Fibroblast of skin of left biceps (primary cell): ENCODE measurements around the gene POLR2B.
A peak's percentile ranks its signal among the peaks of the same experiment; 100 is the strongest.
"Not testable (repeated sequence)": the region's sequence is repeated elsewhere in the genome, so short reads cannot be mapped to it uniquely, and the experiment has no call there.

Experiments used
- DNase-seq, 2 experiments: peaks; one replicate each; pipeline ENCODE4 v3.0.0-alpha.2; 2013; ENCODE audit warnings: low read depth in 2 of 2

Gene POLR2B

DNA sequence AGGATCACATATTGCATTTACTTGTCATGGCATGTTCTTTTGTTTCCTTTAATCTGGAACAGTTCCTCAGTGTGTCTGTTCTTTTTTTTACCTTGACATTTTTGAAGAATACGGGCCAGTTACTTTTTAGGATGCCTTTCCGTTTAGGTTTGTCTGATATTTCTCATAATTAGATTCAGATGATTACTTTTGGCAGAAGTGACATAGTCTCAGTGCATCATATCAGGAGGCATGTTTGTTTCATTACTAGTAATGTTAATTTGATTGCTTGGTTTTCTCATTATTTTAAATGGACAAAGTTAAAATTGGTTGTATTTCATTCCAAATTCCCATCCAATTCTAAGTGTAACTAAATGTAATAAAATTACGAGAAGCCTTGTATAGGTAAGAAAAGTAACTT, 8.3 kb downstream of the POLR2B start:
- no peak for DNase-seq

- no peak for DNase-seq
Observed at GRCh38 chr4:56990109-56990905, 11.6 kb downstream of the POLR2B start.

DNA sequence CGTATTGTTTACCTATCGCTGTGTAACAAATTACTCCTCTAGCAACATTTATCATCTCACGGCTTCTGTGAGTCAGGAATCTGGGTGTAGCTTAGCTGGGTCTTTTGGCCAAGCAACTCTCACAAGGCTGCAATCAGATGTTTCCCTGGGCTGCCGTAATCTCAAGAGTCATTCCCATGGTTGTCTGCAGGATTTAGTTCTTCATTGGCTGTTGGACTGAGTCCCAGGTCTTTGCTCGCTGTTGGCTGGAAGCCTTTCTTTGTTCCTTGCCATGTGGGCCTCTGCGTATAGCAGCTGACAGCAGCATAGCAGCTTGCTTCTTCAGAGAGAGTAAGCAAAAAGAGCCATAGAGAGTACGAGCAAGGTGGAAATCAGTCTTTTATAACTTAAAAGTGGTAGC, 16.8 kb downstream of the POLR2B start:
- peak; percentile 81 for DNase-seq

GRCh38 chr4:56999751-57000150, 21.1 kb downstream of the POLR2B start:
- DNase-seq = no peak

GRCh38 chr4:57013543-57014120, 34.9 kb downstream of the POLR2B start:
- DNase-seq = no peak

- DNase-seq = no peak
Observed at GRCh38 chr4:57018980-57019379, 40.3 kb downstream of the POLR2B start.

- peak in 1 of 2 experiments; percentile 49 for DNase-seq
Observed at GRCh38 chr4:57020467-57021101, 41.9 kb downstream of the POLR2B start.

- peak; percentile 67 to 74 for DNase-seq
Observed at GRCh38 chr4:57023104-57023503, 44.4 kb downstream of the POLR2B start.

- DNase-seq = no peak
Observed at GRCh38 chr4:57034520-57034919, 55.8 kb downstream of the POLR2B start.

DNA sequence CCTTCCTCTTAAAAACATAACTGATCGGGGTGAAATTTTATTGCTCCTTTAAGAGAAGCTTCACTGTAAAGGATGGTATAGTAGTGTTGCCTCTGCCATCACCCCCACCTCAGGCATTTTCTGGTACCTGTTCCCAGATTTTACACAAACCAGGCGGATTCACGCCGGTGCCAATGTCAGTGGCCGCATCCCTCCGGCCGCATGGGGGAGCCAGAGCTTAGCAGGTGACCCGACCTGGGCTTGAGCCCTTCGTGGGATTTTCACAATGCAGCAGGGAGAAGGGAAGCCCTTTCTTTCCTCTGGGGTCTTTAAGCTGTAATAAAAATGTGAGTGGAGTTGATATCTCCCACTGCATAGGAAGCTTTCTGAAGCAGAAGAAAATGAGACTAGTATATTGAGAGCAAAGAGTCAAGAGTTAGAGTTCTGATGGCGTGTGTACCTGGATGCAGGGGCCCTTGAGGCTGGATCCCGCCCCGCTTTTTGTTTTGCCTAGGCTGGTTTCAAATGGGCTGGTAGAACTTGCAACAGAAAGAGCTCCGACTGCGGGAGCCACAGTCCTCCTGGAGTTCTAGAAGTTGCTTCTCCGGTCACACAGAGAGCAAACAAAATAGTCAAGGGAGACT, 59.4 kb downstream of the POLR2B start:
- DNase-seq = no peak

DNA sequence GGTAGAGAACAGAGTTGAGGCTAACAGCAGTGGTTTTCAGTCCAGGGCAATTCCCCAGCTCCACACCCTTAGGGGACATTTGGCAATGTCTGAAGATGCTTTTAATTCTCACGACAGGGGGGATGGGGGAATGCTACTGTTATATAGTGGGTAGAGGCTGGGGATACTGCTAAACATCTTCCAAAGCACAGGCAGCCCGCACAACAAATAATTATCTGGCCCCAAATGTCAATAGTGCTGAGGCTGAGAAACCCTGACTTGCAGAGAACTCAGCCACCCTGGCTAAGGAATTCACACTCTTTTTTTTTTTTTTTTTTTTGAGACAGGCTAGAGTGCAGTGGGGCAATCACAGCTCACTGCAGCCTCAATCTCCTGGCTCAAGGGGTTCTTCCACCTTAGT, 60.6 kb downstream of the POLR2B start:
- no peak for DNase-seq

GRCh38 chr4:57040510-57040909, 61.8 kb downstream of the POLR2B start:
- no peak for DNase-seq

GRCh38 chr4:57041020-57041419, 62.3 kb downstream of the POLR2B start:
- no peak for DNase-seq

GRCh38 chr4:57042711-57043169, 64.0 kb downstream of the POLR2B start:
- no peak for DNase-seq

- DNase-seq = peak; percentile 86 to 88
Observed at GRCh38 chr4:57043347-57044251, 64.9 kb downstream of the POLR2B start.

GRCh38 chr4:57044279-57044678, 65.6 kb downstream of the POLR2B start:
- DNase-seq = peak; percentile 90 to 94

- DNase-seq = peak; percentile 73 to 76
Observed at GRCh38 chr4:57044996-57045395, 66.3 kb downstream of the POLR2B start.

GRCh38 chr4:57047046-57047445, 68.3 kb downstream of the POLR2B start:
- DNase-seq = not testable (repeated sequence)

DNA sequence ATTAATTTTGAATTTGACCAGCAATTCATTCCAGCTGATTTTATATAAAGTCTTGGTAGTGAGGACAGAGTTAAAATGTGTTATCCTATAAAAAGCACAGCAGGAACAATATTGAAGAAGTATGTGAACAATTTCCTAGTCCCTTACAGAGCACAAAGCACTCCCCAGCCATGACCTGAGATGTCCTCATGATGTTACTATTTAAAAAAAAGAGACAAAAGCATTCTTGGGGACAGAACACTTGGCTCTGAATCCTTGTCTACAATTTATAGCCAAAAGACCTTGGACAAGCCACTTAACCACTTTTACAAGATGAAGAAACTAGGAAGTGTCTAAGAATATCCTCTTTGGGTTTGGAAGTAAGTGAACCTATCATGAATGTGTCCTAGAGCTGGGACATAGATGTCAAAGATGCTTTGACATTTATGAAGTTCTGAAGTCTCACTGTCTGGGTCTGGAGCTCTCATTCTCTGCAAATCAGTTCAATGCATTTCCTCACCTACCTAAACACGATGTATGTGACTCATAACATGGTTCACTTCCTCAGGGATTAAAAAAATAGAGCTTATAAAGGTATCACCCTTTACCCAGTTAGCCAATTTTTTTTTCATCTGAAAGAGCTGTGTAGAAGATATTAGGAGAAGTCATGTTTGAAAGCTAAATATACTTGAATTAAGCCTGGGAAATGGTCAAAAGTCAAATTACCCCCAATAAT, 70.1 kb downstream of the POLR2B start:
- DNase-seq = no peak

DNA sequence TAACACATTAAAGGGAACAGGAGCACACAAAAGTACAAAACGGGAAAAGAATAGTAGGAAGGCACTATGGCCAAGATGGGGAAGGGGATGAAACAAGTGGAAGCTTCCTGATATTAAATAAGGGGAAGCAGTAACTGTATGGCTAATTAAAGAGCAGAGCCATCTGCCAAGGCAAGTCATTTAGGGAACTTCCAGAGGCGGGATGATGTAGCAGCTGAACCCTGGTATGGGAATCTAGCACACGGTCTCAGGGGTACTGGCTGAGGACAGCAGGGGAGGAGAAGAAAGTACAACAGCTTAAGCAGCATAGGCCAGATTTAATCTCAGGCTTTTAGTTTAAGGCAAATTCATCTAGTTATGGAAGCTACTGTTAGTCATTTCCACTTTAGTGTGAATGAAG, 72.4 kb downstream of the POLR2B start:
- no peak for DNase-seq

DNA sequence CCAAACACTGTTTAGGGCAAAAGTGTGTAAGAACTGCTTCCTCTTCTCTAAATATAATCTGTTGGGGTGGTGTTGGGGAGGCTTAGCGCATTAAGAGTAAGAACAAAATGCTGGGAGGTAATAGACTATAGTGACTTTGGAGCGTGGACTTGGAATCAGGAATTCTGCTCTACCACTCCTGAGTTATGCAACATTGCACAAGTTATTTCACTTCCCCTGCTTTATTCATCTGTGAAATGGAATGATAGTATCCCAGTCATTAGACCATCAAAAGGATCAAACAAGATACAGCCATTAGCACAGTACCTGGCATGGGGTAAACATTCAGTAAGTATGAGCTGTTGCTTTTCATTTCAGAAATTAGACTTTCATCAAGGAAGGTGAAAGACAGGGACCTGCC, 72.8 kb downstream of the POLR2B start:
- DNase-seq = no peak
